Lower leg skin (tissue), 3 donors: ENCODE data around the gene LYRM9.

ENCODE experiments used
- CTCF ChIP-seq, 3 donors: fragments of 450-650 bp; IDR thresholded peaks; one replicate each; pipeline ENCODE4 v1.5.1; 2016; ENCODE audit warnings: antibody characterized with exemption in 3 of 3, mild to moderate bottlenecking in 3 of 3, moderate library complexity in 2 of 3
- POLR2A ChIP-seq, 2 donors: fragments of 450-650 bp; IDR thresholded peaks; one replicate each; pipeline ENCODE4 v1.6.1; 2016 to 2017; ENCODE audit warnings: antibody characterized with exemption in 2 of 2, mild to moderate bottlenecking in 1 of 2, moderate library complexity in 1 of 2

- TF ChIP-seq POLR2A (IDR thresholded peaks at IDR 0.05) (no peak), CTCF (IDR thresholded peaks at IDR 0.05) (no peak)
These were observed 36.3 kb downstream of the LYRM9 start for GRCh38 chr17:27856676-27857432.
